GM19324 (cell line): Measurements from ENCODE around the gene DNAAF9.

ENCODE experiments used
- ATAC-seq: cut with Tn5 transposase; IDR thresholded peaks from one replicate; pipeline ENCODE4 v1.9.1; 2021; ENCODE audit warnings: mild to moderate bottlenecking, moderate library complexity; ENCODE audit not compliant: unreplicated experiment, low FRiP score

DNAAF9 gene

DNA sequence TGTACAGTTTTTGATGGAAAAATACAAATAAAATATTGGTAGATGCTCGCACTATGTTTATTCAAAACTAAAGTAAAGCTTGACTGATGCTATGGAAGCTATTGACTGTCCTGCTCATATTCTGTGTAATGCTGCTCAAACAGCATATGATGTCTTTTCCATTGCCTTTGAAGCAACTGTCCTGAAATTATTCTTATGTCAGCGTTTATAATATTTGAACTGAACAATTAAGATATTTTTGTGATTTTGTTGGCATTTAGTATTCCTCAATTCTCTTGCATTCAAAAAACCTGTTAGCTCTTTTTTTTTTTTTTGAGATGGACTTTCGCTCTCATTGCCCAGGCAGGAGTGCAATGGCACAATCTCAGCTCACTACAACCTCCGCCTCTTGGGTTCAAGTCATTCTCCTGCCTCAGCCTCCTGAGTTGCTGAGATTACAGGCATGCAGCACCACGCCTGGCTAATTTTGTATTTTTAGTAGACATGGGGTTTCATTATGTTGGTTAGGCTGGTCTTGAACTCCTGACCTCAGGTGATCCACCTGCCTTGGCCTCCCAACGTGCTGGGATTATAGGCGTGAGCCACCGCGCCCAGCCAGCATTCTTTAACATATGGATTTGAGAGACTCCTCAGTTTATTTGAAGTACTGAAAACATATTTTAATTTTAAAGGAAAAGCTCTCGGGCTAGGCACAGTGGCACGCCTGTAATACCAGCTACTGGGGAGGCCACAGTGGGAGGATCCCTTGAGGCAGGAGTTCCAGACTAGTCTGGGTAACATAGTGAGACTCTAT lies 5.3 kb upstream of the DNAAF9 start:
- no peak for ATAC-seq

DNA sequence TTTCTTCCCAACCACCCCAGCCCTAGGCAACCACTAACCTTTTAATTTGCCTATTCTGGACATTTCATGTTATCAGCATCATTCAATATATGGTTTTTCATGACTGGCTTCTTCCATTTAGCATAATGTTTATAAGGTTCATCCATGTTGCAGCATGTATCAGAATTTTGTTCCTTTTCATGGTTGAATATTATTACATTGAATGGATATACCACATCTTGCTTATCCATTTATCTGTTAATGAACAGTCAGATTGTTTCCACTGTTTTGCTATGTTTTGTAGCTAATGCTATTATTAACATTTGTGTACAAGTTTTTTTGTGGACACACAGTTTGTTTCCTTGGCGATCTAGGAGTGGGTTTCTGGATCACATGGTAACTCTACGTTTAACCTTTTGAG lies 3.0 kb upstream of the DNAAF9 start:
- ATAC-seq, result no peak

DNA sequence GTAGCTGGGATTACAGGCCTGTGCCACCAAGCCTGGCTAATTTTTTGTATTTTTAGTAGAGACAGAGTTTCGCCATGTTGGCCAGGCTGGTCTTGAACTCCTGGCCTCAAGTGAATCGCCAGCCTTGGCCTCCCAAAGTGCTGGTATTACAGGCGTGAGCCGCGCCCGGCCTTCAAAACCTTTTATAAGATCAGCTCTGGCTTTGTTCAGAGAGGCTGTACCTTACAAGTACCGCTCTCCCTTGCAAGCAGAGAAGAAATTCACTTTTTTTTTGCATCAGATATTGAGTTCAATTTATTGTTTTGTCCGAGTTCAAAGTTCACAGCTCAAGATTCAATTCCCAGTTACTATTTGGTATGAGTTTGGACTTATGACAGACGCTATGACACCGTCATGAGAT lies 1.9 kb upstream of the DNAAF9 start:
- no peak for ATAC-seq

DNA sequence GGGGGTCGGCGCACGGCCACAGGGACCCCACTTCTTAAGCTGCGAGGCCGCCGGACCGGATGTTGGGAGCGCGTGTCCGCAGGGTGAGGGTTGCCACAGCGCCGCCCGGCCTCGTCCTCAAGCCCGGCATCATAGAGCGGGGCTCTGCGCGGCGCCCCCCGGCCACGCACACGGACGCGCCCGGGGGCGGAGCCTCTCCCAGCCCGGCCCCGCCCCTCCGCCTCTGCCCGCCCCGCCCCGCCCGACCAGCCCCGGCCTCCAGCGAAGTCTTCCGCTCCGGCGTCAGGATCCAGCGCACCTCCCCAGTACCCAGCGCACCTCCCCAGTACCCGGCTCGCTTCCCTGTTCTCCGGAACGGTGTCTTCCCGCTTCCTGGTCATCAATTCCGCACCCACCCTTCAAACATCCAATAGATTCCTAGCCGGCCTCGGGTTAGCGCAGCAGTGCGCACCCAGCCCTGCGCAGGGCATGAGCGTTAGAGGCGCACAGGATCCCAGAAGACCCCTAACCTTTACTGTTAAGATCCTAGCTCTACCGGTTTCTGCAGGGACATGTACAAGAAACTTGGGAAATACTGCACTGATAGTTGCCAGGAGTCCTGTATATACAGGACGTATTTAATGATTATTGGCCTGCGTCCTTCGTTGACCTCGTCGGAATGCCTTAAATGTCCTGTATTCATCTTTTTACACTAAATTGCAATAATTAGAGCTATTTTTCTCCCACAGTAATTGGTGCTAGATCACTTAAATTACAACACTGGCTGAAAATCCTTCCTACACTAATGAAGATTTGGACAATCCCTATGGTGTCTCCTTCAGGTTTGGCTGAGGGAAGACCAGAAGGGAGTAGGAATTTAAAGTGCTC lies 535 bp upstream of the DNAAF9 start:
- no peak for ATAC-seq

DNA sequence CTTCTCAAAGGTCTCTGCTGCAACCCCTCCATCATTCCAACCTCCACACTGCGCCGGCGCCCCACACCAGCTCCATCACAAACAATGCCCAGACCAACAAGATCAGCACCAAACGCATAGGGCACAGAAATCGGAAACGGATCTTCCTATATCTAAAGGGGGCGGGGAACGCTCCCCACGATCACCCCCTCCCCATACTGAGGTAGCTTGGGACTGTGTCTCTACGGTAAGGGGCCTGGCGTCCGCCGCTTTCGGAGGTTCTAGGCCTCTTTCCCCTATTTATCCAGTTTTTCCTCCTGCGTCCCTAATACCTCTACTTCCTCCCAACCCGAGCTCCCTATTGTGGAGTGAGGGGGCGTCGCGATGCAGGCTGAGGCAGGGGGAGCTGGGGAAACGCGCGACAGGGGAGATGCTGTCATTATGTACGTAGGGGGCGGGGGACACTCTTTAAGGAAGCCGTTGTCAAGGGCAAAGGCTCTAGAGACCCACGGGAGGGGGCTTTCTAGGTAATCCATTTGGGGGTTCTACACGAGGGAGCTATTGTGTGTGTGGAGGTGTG lies 909 bp downstream of the DNAAF9 start:
- no peak for ATAC-seq

DNA sequence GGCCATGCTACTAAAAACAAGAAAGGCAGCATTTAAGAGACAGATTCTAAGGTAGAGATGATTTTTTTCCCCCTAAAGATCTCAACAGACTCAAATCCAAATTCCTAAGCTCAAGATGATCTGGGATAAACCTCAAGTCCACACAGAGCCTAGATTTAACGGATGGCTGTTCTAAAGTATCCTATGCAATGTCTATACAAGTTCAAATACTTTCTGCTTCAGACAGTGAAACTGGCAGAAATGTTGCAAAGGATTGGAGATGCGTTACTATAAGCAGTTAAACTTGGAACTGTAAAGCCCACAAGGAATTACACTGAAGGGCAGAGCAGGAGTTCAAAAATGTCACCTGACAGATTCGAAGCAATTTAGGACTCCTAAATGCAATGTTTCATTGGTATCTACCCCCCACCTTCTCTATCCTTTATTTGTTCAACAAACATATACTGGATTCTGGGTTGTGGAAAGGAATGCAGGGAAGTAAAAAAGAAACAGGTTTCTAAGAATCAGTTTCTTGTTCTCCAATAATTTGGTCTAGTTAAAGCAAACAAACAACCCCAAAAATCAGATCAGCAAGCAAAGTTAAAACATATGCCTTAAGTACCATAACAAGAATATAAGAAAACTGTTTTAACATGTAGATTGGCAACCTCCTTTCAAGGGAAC lies 1.6 kb downstream of the DNAAF9 start:
- ATAC-seq, result no peak

DNA sequence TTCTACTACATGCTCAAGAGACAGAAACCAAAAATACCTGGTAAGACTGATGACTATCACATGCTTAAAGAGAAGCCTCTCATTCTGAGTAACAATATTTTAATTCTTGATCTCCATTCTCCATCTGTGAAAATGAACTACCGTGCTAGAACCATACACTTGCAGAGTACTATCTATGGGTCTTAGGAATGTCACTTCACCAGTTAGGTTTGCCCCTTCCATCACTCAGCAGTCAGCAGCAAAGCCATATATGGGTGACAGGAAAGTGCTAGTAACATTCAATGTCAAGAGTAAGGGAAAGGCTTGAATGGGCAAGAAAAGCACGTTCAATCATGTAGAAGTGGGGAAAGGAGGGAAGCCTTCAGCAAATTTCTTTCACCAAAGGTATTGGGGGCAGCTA lies 2.3 kb downstream of the DNAAF9 start:
- no peak for ATAC-seq

DNA sequence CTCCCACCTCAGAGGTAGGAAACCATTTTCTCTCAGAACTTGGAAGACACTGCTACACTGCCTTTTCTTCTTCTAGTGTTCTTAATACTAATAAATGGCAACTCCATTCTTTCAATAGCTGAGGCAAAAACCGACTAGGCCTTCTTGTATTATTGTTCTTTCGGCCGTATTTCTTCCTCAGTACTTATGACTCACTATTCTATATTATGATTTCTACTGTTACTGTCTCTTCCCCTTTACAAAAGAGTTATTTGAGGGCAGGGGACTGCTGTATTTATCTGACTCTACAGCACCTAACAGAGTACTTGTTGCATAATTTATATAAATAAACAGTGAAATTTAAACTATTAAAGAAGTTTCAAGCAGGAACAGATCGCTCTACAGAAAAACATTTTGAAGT lies 3.1 kb downstream of the DNAAF9 start:
- no peak for ATAC-seq

DNA sequence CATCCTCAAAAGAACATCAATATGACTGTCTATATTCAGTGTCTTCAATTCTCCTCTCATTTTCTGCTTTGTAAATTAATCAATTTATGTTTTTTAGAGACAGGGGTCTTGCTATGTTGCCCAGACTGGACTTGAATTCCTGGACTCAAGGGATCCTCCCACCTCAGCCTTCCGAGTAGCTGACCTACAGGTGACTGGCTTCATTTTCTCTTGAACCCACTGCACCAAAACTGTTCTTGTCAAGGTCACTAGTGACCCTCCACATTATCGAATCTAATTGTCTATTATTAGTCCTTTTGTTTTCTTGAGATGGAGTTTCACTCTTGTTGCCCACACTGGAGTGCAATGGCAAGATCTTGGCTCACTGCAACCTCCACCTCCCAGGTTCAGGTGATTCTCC lies 3.7 kb downstream of the DNAAF9 start:
- no peak for ATAC-seq

DNA sequence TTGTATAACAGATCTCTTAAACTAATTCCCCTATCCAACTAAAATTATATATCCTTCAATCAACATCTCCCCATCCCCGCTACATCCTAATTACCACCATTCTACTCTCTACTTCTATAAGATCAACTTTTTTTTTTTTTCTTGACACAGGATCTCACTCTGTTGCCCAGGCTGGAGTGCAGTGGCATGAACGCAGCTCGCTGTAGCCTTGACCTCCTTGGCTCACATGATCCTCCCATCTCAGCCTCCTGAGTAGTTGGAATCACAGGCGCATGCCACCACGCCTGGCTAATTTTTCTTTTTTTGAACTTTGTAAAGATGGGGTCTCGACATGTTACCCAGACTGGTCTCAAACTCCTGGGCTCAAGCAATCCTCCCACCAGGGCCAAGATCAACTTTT lies 5.0 kb downstream of the DNAAF9 start:
- no peak for ATAC-seq

DNA sequence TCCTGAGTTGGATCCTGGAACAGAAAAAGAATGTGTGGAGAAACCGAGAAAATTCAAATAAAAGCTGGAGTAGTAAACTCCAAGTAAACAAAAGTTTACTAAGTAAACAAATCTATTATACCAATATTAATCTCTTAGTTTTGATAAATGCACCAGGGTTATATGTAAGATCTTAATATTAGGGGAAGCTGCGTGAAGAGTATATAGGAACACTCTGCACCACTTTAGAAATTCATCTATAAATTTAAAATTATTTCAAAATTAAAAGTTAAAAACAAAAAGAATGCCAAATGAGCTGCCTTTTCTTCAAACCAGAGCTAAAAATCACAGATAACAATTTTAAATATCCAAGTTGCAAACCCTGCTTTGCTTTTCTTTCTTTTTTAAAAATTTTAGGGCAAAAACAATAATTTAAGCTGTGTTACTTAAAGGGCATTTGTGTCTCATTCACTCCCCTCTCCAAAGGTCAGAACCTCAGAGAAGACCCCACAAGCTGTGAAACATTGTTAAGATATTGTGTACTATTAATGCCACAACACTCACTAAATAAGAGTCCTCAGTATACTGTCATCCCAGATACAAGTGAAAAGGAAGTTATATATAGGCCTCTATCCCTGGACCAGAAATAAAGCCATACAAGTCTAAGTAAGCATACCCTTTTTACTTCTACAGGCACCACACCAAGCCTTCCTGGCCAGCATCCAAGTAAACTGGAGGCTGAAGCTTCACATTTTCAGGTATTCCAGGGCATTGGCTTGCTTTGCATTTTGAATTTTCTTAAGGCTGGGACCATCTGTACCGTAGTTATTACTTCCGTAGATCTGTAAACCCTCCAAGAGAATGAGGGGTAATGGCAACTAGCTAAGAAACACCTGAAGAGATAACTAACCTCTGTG lies 7.0 kb downstream of the DNAAF9 start:
- no peak for ATAC-seq

DNA sequence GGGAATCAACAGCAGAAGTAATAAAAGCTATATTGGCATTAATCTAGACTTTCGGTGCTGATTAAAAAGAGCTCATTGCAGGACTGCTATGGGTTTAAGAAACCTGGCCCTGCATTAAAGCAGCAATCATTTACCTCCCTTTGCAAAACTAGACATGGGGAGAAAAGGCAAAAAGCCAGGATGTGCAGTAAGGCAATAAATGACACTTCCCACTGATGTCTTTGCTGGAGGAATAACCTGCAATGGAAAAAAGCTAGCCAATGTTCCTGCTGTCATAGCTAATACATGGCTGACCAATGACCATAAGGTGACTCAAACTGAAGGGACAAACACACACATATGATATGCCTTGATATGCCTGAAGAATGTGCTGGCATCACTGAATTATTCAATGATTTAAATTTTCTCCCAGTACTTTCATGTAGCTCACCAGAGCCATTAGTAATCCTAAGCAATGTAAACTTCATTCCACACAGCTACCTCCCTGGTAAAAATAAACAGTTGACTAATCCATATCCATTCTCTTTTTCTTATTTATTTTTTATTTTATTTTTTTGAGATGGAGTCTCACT lies 8.7 kb downstream of the DNAAF9 start:
- no peak for ATAC-seq

DNA sequence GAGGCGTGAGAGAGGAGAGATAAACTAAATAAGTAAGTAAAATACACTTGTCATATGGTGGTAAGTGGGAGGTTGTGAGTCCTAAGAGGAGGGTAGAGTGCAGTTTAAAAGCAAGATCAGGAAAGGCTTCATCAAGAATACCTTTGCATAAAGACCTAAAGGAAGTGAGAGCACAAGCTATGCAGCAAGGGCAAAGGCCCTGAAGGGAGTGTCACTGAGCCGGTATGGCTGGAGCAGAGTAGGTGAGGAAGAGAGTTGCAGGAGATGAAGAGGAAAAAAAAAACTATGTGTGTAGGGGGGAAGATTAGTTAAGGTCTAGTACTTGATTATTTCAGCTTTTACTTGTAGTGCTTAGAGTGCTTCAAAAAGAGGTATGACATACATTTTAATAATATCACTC lies 11.0 kb downstream of the DNAAF9 start:
- ATAC-seq, result no peak

DNA sequence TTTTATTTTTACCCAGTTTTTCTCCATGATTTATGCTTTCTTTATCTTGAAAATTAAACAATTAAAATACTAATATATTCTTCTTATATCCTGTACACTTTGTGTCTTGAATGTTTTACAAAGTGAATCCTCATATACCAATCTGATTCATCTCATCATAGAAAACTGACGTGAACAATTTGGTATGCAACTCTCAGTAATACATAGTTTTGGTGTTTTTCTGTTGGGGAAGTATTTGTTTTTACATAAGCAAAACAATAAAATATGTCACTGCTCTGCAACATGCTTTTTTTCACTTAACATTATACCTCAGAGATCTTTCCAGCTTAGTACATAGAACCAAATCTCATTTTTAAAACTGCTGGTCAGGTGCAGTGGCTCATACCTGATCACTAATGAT lies 14.7 kb downstream of the DNAAF9 start:
- no peak for ATAC-seq

DNA sequence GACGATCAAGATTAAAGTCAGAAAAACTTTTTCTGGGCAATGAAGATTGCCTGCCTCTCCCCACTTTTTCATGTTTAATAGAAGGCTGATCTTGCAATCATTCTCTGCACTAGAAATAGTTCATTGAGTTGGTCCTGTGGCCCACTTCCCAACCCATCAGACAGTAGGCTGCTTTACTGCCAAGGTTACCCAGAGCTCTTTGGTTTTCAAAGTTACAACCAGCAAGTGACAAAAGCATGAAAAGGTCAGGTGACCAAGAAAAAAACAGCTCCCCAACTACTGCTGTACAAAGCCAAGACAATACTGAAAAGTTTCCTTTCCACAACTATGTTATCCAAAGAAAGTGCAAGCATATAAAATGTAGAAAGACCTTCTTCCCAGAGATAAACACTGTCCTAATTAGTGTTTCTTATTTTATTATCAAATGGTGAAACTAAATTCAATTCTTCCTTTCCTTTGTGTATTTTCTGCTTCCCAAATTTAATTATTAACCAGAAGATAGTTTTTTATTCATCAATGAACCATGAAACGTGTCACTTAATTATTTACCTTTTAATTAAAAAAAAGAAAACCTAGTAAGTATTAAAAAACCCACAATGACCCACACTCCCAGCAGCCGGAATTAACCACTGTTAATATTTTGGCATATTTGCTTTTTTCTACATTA lies 16.6 kb downstream of the DNAAF9 start:
- ATAC-seq, result no peak

DNA sequence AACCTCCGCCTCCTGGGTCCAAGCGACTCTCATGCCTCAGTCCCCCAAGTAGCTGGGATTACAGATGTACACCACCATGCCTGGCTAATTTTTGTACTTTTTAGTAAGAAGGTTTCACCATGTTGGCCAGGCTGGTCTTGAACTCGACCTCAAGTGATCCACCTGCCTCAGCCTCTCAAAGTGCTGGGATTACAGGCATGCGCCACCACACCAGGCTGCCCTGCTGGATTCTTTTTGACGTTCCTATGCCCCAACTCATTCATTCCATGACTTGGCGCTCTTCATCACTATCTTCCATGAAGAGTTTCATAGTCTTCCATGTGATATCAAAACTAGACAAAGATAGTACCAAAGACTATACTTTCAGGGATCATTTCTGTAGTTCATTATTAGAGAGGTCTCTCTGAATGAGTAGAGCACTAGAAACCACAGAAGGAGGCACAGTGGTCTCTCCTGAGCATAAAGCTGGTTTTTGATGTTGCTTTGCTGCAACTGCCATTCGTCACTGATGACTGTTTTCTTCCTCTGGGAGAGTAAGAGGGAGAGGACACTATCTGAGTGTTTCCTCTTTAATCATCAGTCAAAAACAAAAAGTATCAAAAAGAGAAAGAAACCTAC lies 23.5 kb downstream of the DNAAF9 start:
- ATAC-seq, result no peak

DNA sequence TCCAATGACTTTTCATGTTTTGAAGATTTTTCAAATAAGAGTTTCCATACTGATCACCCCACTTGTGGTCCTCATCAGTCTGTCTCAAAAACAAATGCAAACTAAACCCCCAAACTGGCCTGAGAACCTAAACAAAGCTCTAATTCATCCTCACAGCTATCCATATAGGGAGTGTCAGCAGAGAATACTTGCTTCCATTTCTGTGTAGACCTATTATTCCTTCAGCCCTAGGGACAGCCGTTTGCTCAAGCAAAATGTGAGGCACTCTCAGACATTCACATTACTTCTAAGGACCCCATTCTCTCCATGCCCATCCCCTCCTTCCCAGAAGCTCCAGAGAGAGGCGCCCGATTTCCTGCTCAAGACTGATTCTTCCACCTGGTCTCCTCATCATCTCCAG lies 24.6 kb downstream of the DNAAF9 start:
- no peak for ATAC-seq

DNA sequence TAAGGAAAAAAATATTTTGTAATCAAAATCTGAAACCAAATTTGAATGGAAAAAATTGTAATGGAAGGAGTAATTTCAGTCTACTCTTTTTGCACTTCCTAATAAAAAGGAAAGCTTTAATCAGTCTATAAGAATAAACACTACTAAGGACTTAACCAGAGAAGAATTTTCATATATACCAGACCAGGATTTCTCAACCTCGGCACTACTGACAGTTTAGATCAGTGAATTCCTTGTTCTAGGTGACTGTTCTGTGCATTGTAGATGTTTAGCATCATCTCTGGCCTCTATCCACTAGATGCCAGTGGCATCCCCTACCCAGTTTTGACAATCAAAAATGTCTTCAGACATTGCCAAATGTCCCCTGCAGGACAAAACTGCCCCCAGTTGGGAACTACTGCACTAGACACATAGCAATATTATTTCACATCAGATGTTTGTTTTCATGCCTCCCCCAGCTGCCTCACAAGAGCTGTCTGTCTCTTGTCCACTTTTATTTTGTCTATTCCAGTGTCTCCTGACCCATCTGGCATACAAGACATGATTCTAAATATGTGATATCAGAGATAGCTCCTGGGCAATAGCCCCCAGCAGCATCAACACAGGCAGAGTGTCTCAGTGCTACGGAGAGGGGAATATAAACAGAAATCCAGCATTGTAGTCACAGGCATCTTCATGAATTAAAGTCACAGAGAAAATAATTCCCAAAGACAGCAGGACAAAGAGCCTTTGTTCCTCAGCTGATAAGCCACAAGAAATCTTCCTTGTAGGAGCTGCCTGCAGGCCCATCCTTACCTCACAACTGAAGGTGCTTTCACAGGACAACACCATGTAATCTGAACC lies 27.0 kb downstream of the DNAAF9 start:
- ATAC-seq, result no peak
